OCI-LY1 (cell line): ENCODE measurements around the gene HSP90AA1.

Experiments used
- H2AFZ ChIP-seq: fragments of 200-600 bp; sonication (generic), shearing (Covaris generic); 2 replicates; pipeline ENCODE4 v1.6.0; 2014; ENCODE audit warnings: antibody characterized with exemption, mild to moderate bottlenecking, low read length
- H3F3A ChIP-seq: fragments of 200-600 bp; sonication (generic), shearing (Covaris generic); 2 replicates; pipeline ENCODE4 v1.6.0; 2014; ENCODE audit warnings: mild to moderate bottlenecking, antibody characterized with exemption, low read length, moderate library complexity; ENCODE audit not compliant: insufficient read depth
- H3K27ac ChIP-seq: fragments of 200-600 bp; sonication (generic); 2 replicates; pipeline ENCODE4 v1.5.1; 2014; ENCODE audit warnings: low read length, mixed run types, mild to moderate bottlenecking, low read depth; ENCODE audit not compliant: poor library complexity, severe bottlenecking
- H3K27me3 ChIP-seq: fragments of 200-600 bp; sonication (generic); 2 replicates; pipeline ENCODE4 v1.6.0; 2014; ENCODE audit warnings: antibody characterized with exemption, mild to moderate bottlenecking, low read length, moderate library complexity; ENCODE audit not compliant: insufficient read depth
- H3K36me3 ChIP-seq: fragments of 200-600 bp; sonication (generic); 2 replicates; pipeline ENCODE4 v1.6.1; 2014; ENCODE audit warnings: mild to moderate bottlenecking, antibody characterized with exemption, low read length, moderate library complexity, mixed read lengths; ENCODE audit not compliant: insufficient read depth
- H3K4me1 ChIP-seq: fragments of 200-600 bp; sonication (generic); 2 replicates; pipeline ENCODE4 v1.5.1; 2014; ENCODE audit warnings: mild to moderate bottlenecking, low read length, moderate library complexity; ENCODE audit not compliant: insufficient read depth, severe bottlenecking
- H3K4me2 ChIP-seq: fragments of 200-600 bp; sonication (generic), shearing (Covaris generic); 2 replicates; pipeline ENCODE4 v1.6.1; 2014; ENCODE audit warnings: low read length
- H3K4me3 ChIP-seq: fragments of 200-600 bp; sonication (generic); 2 replicates; pipeline ENCODE4 v1.5.1; 2014; ENCODE audit warnings: low read length, low read depth, mild to moderate bottlenecking, mixed read lengths; ENCODE audit not compliant: poor library complexity, severe bottlenecking
- H3K79me2 ChIP-seq: fragments of 200-600 bp; shearing (Covaris generic); 2 replicates; pipeline ENCODE4 v1.6.1; 2016; ENCODE audit warnings: mixed run types, low read length, mixed read lengths; ENCODE audit not compliant: insufficient read depth
- H3K9ac ChIP-seq: fragments of 200-600 bp; sonication (generic), shearing (Covaris generic); 2 replicates; pipeline ENCODE4 v1.6.1; 2014; ENCODE audit warnings: mild to moderate bottlenecking, low read length, mixed read lengths
- H3K9me2 ChIP-seq: fragments of 200-600 bp; sonication (generic), shearing (Covaris generic); 2 replicates; pipeline ENCODE4 v1.6.1; 2014; ENCODE audit warnings: low read depth, mild to moderate bottlenecking, low read length, mixed read lengths
- H3K9me3 ChIP-seq: fragments of 200-600 bp; shearing (Covaris generic); 2 replicates; pipeline ENCODE4 v1.6.1; 2014; ENCODE audit warnings: low read length, mixed read lengths
- H4K20me1 ChIP-seq: fragments of 200-600 bp; sonication (generic), shearing (Covaris generic); 2 replicates; pipeline ENCODE4 v1.6.0; 2016; ENCODE audit warnings: mild to moderate bottlenecking, low read length; ENCODE audit not compliant: insufficient read depth
- CTCF ChIP-seq: fragments of 200-600 bp; sonication (generic), shearing (Covaris generic); IDR thresholded peaks from 2 replicates; pipeline ENCODE4 v1.5.1; 2017; ENCODE audit warnings: mild to moderate bottlenecking, antibody characterized with exemption, low read length, moderate library complexity, mixed read lengths
- EZH2 ChIP-seq: fragments of 200-600 bp; sonication (generic), shearing (Covaris generic); IDR thresholded peaks from 2 replicates; pipeline ENCODE4 v1.8.0; 2017; ENCODE audit warnings: borderline replicate concordance, mixed run types, mild to moderate bottlenecking, antibody characterized with exemption, low read length, moderate library complexity, mixed read lengths

Gene HSP90AA1

GRCh38 chr14:102131741-102132140, 44.9 kb upstream of the HSP90AA1 start:
- Histone ChIP-seq H3K79me2 (no peaks in the 10 kb centered on the region), H4K20me1 (no peaks in the 10 kb centered on the region), H3K36me3 (peaks cover 4% of the 10 kb centered on the region; the same call in 1 of the 2 replicates), H3F3A (no peaks in the 10 kb centered on the region), H2AFZ (no peak overlapping the region), H3K9ac (no peak overlapping the region), H3K4me3 (no peak overlapping the region), H3K4me2 (no peak overlapping the region), H3K4me1 (peaks cover 4% of the 10 kb centered on the region), H3K27ac (no peak overlapping the region), H3K9me2 (no peaks in the 10 kb centered on the region), H3K9me3 (no peaks in the 10 kb centered on the region), H3K27me3 (no peaks in the 10 kb centered on the region)
- no peak for TF ChIP-seq CTCF
- TF ChIP-seq EZH2, result no peak

GRCh38 chr14:102126807-102127455, 40.1 kb upstream of the HSP90AA1 start:
- H3K4me3 ChIP-seq, result no peak overlapping the region
- H3K27ac ChIP-seq, result no peak overlapping the region
- H3K27me3 ChIP-seq, result no peaks in the 10 kb centered on the region
- no peaks in the 10 kb centered on the region for H3K9me2 ChIP-seq
- no peak overlapping the region for H3K4me2 ChIP-seq
- no peak for TF ChIP-seq EZH2
- H2AFZ ChIP-seq, result no peak overlapping the region
- no peak overlapping the region for H3K9ac ChIP-seq
- H3K36me3 ChIP-seq, result peaks cover 4% of the 10 kb centered on the region; the same call in 1 of the 2 replicates
- H3F3A ChIP-seq, result no peaks in the 10 kb centered on the region
- H3K4me1 ChIP-seq, result peaks cover 10% of the 10 kb centered on the region
- H3K9me3 ChIP-seq, result no peaks in the 10 kb centered on the region
- H4K20me1 ChIP-seq, result no peaks in the 10 kb centered on the region
- no peaks in the 10 kb centered on the region for H3K79me2 ChIP-seq

GRCh38 chr14:102125546-102125945, 38.7 kb upstream of the HSP90AA1 start:
- Histone ChIP-seq H3K4me1 (peaks cover 10% of the 10 kb centered on the region), H3K9ac (no peak overlapping the region), H2AFZ (no peak overlapping the region), H3K9me2 (no peaks in the 10 kb centered on the region), H3K27me3 (no peaks in the 10 kb centered on the region), H3K9me3 (no peaks in the 10 kb centered on the region), H3K36me3 (no peaks in the 10 kb centered on the region), H3K4me2 (no peak overlapping the region), H3K79me2 (no peaks in the 10 kb centered on the region), H3F3A (no peaks in the 10 kb centered on the region), H4K20me1 (no peaks in the 10 kb centered on the region), H3K4me3 (no peak overlapping the region), H3K27ac (no peak overlapping the region)
- no peak for TF ChIP-seq CTCF
- TF ChIP-seq EZH2, result no peak

GRCh38 chr14:102124419-102124818, 37.6 kb upstream of the HSP90AA1 start:
- H3K4me1 ChIP-seq, result peaks cover 10% of the 10 kb centered on the region
- no peaks in the 10 kb centered on the region for H3K9me2 ChIP-seq
- H3K4me2 ChIP-seq, result no peak overlapping the region
- no peak overlapping the region for H3K4me3 ChIP-seq
- TF ChIP-seq EZH2 (no peak), CTCF (no peak)
- H3F3A ChIP-seq, result no peaks in the 10 kb centered on the region
- no peak overlapping the region for H2AFZ ChIP-seq
- H3K27ac ChIP-seq, result no peak overlapping the region
- no peaks in the 10 kb centered on the region for H3K9me3 ChIP-seq
- no peaks in the 10 kb centered on the region for H3K27me3 ChIP-seq
- no peak overlapping the region for H3K9ac ChIP-seq
- no peaks in the 10 kb centered on the region for H3K79me2 ChIP-seq
- no peaks in the 10 kb centered on the region for H3K36me3 ChIP-seq
- H4K20me1 ChIP-seq, result no peaks in the 10 kb centered on the region
